GM21360 (cell line): ENCODE data around the gene TEX38.
"Not testable (repeated sequence)": the region's sequence is repeated elsewhere in the genome, so short reads cannot be mapped to it uniquely, and the experiment has no call there.

Experiments used
- ATAC-seq: cut with Tn5 transposase; IDR thresholded peaks from one replicate; pipeline ENCODE4 v1.9.1; 2021; ENCODE audit warnings: mild to moderate bottlenecking, moderate library complexity; ENCODE audit not compliant: unreplicated experiment

The TEX38 gene

GRCh38 chr1:46654698-46655097, 17.0 kb upstream of the TEX38 start:
- ATAC-seq: not testable (repeated sequence)

GRCh38 chr1:46655848-46656247, 15.8 kb upstream of the TEX38 start:
- ATAC-seq: no peak

- no peak for ATAC-seq
Observed at GRCh38 chr1:46656643-46657042, 15.0 kb upstream of the TEX38 start.

GRCh38 chr1:46657775-46658174, 13.9 kb upstream of the TEX38 start:
- ATAC-seq: no peak

GRCh38 chr1:46659307-46659870, 12.3 kb upstream of the TEX38 start:
- peak; percentile 9 for ATAC-seq

GRCh38 chr1:46660116-46660515, 11.5 kb upstream of the TEX38 start:
- ATAC-seq: peak; percentile 88

GRCh38 chr1:46662919-46663318, 8.7 kb upstream of the TEX38 start:
- not testable (repeated sequence) for ATAC-seq

GRCh38 chr1:46665983-46666382, 5.7 kb upstream of the TEX38 start:
- no peak for ATAC-seq

- peak; percentile 85 for ATAC-seq
Observed at GRCh38 chr1:46667782-46668760, 3.6 kb upstream of the TEX38 start, which contains the start of gene ATPAF1. Gene ATPAF1, minus strand, starts transcription at chr1:46668364. Its CDS starts 42 bp downstream, at chr1:46668322.

- ATAC-seq: no peak
Observed at GRCh38 chr1:46670134-46670533, 1.5 kb upstream of the TEX38 start.

- ATAC-seq: no peak
Observed at GRCh38 chr1:46672696-46673095, 1.0 kb downstream of the TEX38 start.

GRCh38 chr1:46673749-46674182, 2.1 kb downstream of the TEX38 start:
- no peak for ATAC-seq

GRCh38 chr1:46675549-46676314, 4.1 kb downstream of the TEX38 start:
- ATAC-seq: no peak

- no peak for ATAC-seq
Observed at GRCh38 chr1:46676531-46676930, 4.9 kb downstream of the TEX38 start.

GRCh38 chr1:46677339-46677738, 5.7 kb downstream of the TEX38 start:
- no peak for ATAC-seq

GRCh38 chr1:46679789-46680573, 8.3 kb downstream of the TEX38 start:
- no peak for ATAC-seq

GRCh38 chr1:46681333-46682034, 9.8 kb downstream of the TEX38 start:
- ATAC-seq: no peak

GRCh38 chr1:46682064-46682463, 10.4 kb downstream of the TEX38 start:
- ATAC-seq: no peak

GRCh38 chr1:46684670-46685069, 13.0 kb downstream of the TEX38 start:
- no peak for ATAC-seq

- no peak for ATAC-seq
Observed at GRCh38 chr1:46686255-46686654, 14.6 kb downstream of the TEX38 start.
